ENCODE results near the gene ADAMTS13.
"Not testable (repeated sequence)": the region's sequence is repeated elsewhere in the genome, so short reads cannot be mapped to it uniquely, and the experiment has no call there.

ADAMTS13 gene

GRCh38 chr9:133421615-133422542 lies at the start of gene ADAMTS13:
Gene ADAMTS13 (plus strand): TSS chr9:133422367. CDS start chr9:133422444, 77 bp downstream.
- DNase-seq: no peak

- DNase-seq: no peak
Measured at GRCh38 chr9:133374612-133375115, 47.5 kb upstream of the ADAMTS13 start.

- no peak for DNase-seq
Measured at GRCh38 chr9:133375116-133375723, 46.9 kb upstream of the ADAMTS13 start.

- peak; percentile 73 for DNase-seq
Measured at GRCh38 chr9:133375724-133376654, 46.2 kb upstream of the ADAMTS13 start, which contains the start of the genes STKLD1 and SURF4. Gene STKLD1 (plus strand): TSS chr9:133376366. CDS start chr9:133376474, 108 bp downstream. Gene SURF4 (minus strand): TSS chr9:133376060. CDS start chr9:133375969, 91 bp downstream.

- not testable (repeated sequence) for DNase-seq
Measured at GRCh38 chr9:133377280-133377679, 44.9 kb upstream of the ADAMTS13 start.

GRCh38 chr9:133377721-133378216 lies 44.4 kb upstream of the ADAMTS13 start:
- DNase-seq: no peak

- no peak for DNase-seq
Measured at GRCh38 chr9:133378408-133378962, 43.7 kb upstream of the ADAMTS13 start.

- DNase-seq: no peak
Measured at GRCh38 chr9:133379153-133380086, 42.7 kb upstream of the ADAMTS13 start.

GRCh38 chr9:133380734-133381133 lies 41.4 kb upstream of the ADAMTS13 start:
- no peak for DNase-seq

GRCh38 chr9:133382507-133383141 lies 39.5 kb upstream of the ADAMTS13 start:
- DNase-seq: no peak

GRCh38 chr9:133383438-133383837 lies 38.7 kb upstream of the ADAMTS13 start:
- no peak for DNase-seq

- no peak for DNase-seq
Measured at GRCh38 chr9:133384736-133385321, 37.3 kb upstream of the ADAMTS13 start.

- DNase-seq: no peak
Measured at GRCh38 chr9:133385452-133385851, 36.7 kb upstream of the ADAMTS13 start.

- DNase-seq: no peak
Measured at GRCh38 chr9:133386338-133386737, 35.8 kb upstream of the ADAMTS13 start.

- no peak for DNase-seq
Measured at GRCh38 chr9:133387680-133388079, 34.5 kb upstream of the ADAMTS13 start.

GRCh38 chr9:133389025-133389557 lies 33.1 kb upstream of the ADAMTS13 start:
- DNase-seq: no peak

GRCh38 chr9:133389562-133389961 lies 32.6 kb upstream of the ADAMTS13 start:
- no peak for DNase-seq

GRCh38 chr9:133390713-133391112 lies 31.5 kb upstream of the ADAMTS13 start:
- no peak for DNase-seq

GRCh38 chr9:133391449-133391848 lies 30.7 kb upstream of the ADAMTS13 start:
- not testable (repeated sequence) for DNase-seq

- not testable (repeated sequence) for DNase-seq
Measured at GRCh38 chr9:133392308-133392707, 29.9 kb upstream of the ADAMTS13 start.
